Naive thymus-derived CD8-positive, alpha-beta T cell (primary cell): Measurements from ENCODE around the gene CHRM4. TPM values are rescaled to one million over a fixed set of nuclear protein-coding genes. Genes with fewer than 3 reads are reported as not detected.
A peak's percentile ranks its signal among the peaks of the same experiment; 100 is the strongest.

ENCODE experiments used
- ATAC-seq, 2 donors: fragments of 150-1000 bp; cut with Tn5 transposase in 1 of 2; sonication (Bioruptor Pico), chemical (Tn5 transposase) in 1 of 2; 1 replicate in 1 of 2; 2 replicates in 1 of 2; pipeline ENCODE4 v1.10.0; 2021; ENCODE audit warnings: mild to moderate bottlenecking in 2 of 2, moderate library complexity in 2 of 2
- POLR2A ChIA-PET: fragments of 350-600 bp; sonication (Branson Sonifier 250); formaldehyde crosslinking; loops from one replicate; lab custom pipeline; 2021; ENCODE audit warnings: antibody characterized with exemption; lab: Charles Lee
- DNase-seq, 10 donors: peaks; one replicate each; pipeline versions ENCODE4 v3.0.0 to v3.0.0-alpha.2; 2020 to 2022
- H3K27ac Mint-ChIP-seq, 10 donors: one replicate each; pipeline ENCODE4 v1.8.0; 2020 to 2022; ENCODE audit warnings: mild to moderate bottlenecking in 10 of 10, mixed read lengths in 10 of 10, moderate library complexity in 4 of 10, inconsistent platforms in 1 of 10
- H3K27me3 Mint-ChIP-seq, 5 donors: one replicate each; pipeline ENCODE4 v1.8.0; 2021 to 2022; ENCODE audit warnings: mixed read lengths in 5 of 5
- H3K36me3 Mint-ChIP-seq, 3 donors: one replicate each; pipeline ENCODE4 v1.8.0; 2020 to 2022; ENCODE audit warnings: mixed read lengths in 3 of 3, mild to moderate bottlenecking in 2 of 3, inconsistent platforms in 1 of 3
- H3K4me1 Mint-ChIP-seq, 4 donors: one replicate each; pipeline ENCODE4 v1.8.0; 2021 to 2022; ENCODE audit warnings: mixed read lengths in 4 of 4
- H3K4me3 Mint-ChIP-seq, 10 donors: one replicate each; pipeline ENCODE4 v1.8.0; 2020 to 2022; ENCODE audit warnings: mild to moderate bottlenecking in 10 of 10, mixed read lengths in 10 of 10, moderate library complexity in 6 of 10, inconsistent platforms in 1 of 10
- H3K9me3 Mint-ChIP-seq, 9 donors: one replicate each; pipeline ENCODE4 v1.8.0; 2020 to 2022; ENCODE audit warnings: mixed read lengths in 9 of 9, mild to moderate bottlenecking in 3 of 9, inconsistent platforms in 1 of 9, moderate library complexity in 1 of 9
- microRNA-seq: library from miRNA; unstranded; fragments of <30 nt; microRNA quantifications from one replicate; pipeline ENCODE4 v1.2.0, GENCODE V29; 2022; ENCODE audit warnings: borderline microRNAs expressed
- polyA plus RNA-seq, 3 donors: library from polyadenylated mRNA; unstranded; fragments of 300-500 nt; fragmentation: Illumina TruSeq; gene quantifications; one replicate each; pipeline ENCODE4 v1.2.3, GENCODE V29; 2021
- total RNA-seq, 8 experiments: library from RNA in 2 of 8; stranded (reverse) in 2 of 8; gene quantifications; one replicate each; pipeline ENCODE4 v1.2.3 and lab custom pipeline; 2021 to 2026

The CHRM4 gene
- total and polyA plus RNA-seq, 5 experiments from 2014 or later: 0.16 to 0.73 (median 0.21) TPM; not detected in 1

GRCh38 chr11:46339816-46340215, 51.8 kb downstream of the CHRM4 start:
- ATAC-seq (no peak), DNase-seq (no peak)
- peak overlapping the region in 7 of 10 donors; percentile 22 to 92 (median 58) for H3K27ac Mint-ChIP-seq
- peaks cover 0 to 9% (median 0%) of the 10 kb centered on the region in 3 donors for H3K36me3 Mint-ChIP-seq
- peak overlapping the region in 1 of 10 donors; percentile 11 for H3K4me3 Mint-ChIP-seq
- POLR2A ChIA-PET: interaction anchor here (1.3 to 1.6 kb wide), 3 partner anchors 8 to 9 kb away, joined by 5 to 8 read pairs (median 5); no protein-coding TSS in a partner anchor
- H3K4me1 Mint-ChIP-seq: peaks cover 36 to 87% (median 70%) of the 10 kb centered on the region in 4 donors
- H3K9me3 Mint-ChIP-seq: no peaks in the 10 kb centered on the region
- no peaks in the 10 kb centered on the region for H3K27me3 Mint-ChIP-seq

GRCh38 chr11:46338988-46339666, 52.4 kb downstream of the CHRM4 start:
- Mint-ChIP-seq H3K4me3 (no peak overlapping the region), H3K27me3 (no peaks in the 10 kb centered on the region), H3K27ac (peak overlapping the region in 5 of 10 donors; percentile 19 to 76 (median 48)), H3K9me3 (no peaks in the 10 kb centered on the region), H3K36me3 (peaks cover 0 to 9% (median 0%) of the 10 kb centered on the region in 3 donors), H3K4me1 (peaks cover 34 to 87% (median 70%) of the 10 kb centered on the region in 4 donors)
- ATAC-seq: no peak
- no peak for DNase-seq
- POLR2A ChIA-PET: interaction anchor here (0.6 to 1.6 kb wide), 2 partner anchors 10 to 101 kb away, joined by 5 read pairs; no protein-coding TSS in a partner anchor

DNA sequence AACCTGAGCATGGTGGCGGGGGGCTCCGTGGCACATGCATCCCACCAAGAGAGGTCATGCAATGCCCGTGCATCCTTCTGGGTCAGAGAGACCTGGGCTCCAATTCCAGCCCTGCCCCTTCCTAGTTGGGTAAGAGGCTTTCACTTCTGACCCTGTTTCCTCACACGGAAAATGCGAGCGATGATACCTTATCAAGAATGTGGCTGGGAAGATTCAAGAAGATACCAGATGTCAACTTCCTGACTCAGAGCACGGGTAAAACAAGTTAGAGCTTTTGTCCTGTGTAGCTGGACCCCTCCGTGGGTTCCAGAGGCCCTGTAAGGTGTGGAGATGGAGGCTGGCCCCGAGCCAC, 53.0 kb downstream of the CHRM4 start:
- peaks cover 0 to 9% (median 0%) of the 10 kb centered on the region in 3 donors for H3K36me3 Mint-ChIP-seq

GRCh38 chr11:46337626-46338345, 53.8 kb downstream of the CHRM4 start:
- DNase-seq (no peak), ATAC-seq (no peak)
- Mint-ChIP-seq H3K27ac (peak overlapping the region in 3 of 10 donors; percentile 22 to 70 (median 43)), H3K4me3 (peak overlapping the region in 1 of 10 donors; percentile 13), H3K36me3 (peaks cover 0 to 9% (median 0%) of the 10 kb centered on the region in 3 donors), H3K9me3 (no peaks in the 10 kb centered on the region), H3K27me3 (peaks cover 0 to 2% (median 0%) of the 10 kb centered on the region in 5 donors), H3K4me1 (peaks cover 25 to 83% (median 65%) of the 10 kb centered on the region in 4 donors)
- POLR2A ChIA-PET: interaction anchor here (0.8 kb wide), 1 partner anchor 8 kb away, joined by 5 read pairs; no protein-coding TSS in a partner anchor

More for the DNA sequence above, 53.0 kb downstream of the CHRM4 start:
- DNase-seq (no peak), ATAC-seq (no peak)
- no peaks in the 10 kb centered on the region for H3K27me3 Mint-ChIP-seq
- H3K9me3 Mint-ChIP-seq: no peaks in the 10 kb centered on the region
- peak overlapping the region in 7 of 10 donors; percentile 12 to 76 (median 33) for H3K27ac Mint-ChIP-seq
- H3K4me3 Mint-ChIP-seq: peak overlapping the region in 2 of 10 donors; percentile 15 to 22
- H3K4me1 Mint-ChIP-seq: peaks cover 29 to 87% (median 69%) of the 10 kb centered on the region in 4 donors
- POLR2A ChIA-PET: interaction anchor here (0.6 to 1.6 kb wide), 2 partner anchors 10 to 101 kb away, joined by 5 read pairs; no protein-coding TSS in a partner anchor

DNA sequence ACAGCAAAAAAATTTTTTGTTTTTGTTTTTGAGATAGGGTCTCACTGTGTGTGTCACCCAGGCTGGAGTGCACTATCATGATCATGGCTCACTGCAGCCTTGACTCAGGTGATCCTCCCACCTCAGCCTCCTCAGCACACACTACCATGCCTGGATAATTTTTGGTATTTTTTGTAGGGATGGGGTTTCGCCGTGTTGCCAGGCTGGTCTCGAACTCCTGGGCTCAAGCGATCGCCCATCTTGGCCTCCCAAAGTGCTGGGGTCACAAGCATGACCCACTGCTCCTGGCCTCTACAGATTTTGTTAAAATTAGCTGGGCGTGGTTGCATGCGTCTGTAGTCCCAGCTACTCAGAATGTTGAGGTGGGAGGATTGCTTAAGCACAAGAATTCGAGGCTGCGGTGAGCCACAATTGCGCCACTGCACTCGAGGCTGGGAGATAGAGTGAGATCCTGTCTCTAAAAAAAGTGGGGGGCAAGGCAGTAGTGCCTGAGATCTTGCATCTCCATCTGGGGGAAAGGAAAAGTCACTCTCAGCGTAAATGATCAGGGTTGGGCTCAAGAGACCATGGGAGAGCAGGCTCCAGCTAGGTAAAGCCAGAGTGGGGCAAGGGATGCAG, 54.9 kb downstream of the CHRM4 start:
- H3K9me3 Mint-ChIP-seq: no peaks in the 10 kb centered on the region
- H3K27me3 Mint-ChIP-seq: peaks cover 0 to 4% (median 0%) of the 10 kb centered on the region in 5 donors
- peaks cover 0 to 9% (median 0%) of the 10 kb centered on the region in 3 donors for H3K36me3 Mint-ChIP-seq
- DNase-seq: no peak
- ATAC-seq: no peak
- H3K4me3 Mint-ChIP-seq: peak overlapping the region in 1 of 10 donors; percentile 54
- peaks cover 20 to 80% (median 62%) of the 10 kb centered on the region in 4 donors for H3K4me1 Mint-ChIP-seq
- POLR2A ChIA-PET: interaction anchor here (0.8 to 9.1 kb wide), 2 partner anchors 9 to 12 kb away, joined by 5 to 303 read pairs; partner anchors contain the start of gene DGKZ
- H3K27ac Mint-ChIP-seq: peak overlapping the region in 7 of 10 donors; percentile 8 to 61 (median 43)

DNA sequence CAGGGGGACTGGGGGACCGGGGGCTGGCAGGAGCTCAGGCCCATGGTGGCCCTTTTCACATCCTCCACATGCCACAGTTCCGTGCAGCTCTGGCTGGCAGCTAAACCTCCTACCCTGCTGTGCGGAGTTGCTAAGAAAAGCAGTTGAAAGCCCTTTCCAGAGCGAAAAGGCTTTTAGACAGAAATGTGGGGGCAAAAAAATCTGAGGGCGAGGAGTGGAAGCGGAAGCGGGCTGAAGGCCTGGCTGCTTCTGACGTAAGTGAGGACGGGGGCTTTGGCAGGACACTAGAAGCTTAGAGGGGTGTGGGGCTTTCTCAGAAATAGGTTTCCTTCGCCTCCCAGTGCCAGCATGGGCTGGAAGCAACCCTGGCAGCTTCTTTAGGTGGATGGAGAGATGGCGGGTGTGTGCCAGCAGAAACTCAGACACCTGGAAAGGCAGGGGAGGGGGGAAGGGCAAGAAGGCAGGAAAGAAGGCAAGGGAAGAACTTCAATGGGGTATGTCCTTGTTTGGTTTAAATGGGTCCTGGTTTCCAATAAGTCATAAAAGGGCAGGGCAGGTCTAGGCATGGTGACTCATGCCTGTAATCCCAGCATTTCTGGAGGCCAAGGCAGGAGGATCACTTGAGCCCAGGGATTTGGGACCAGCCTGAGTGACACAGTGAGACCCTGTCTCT, 55.5 kb downstream of the CHRM4 start:
- Mint-ChIP-seq H3K4me3 (peak overlapping the region in 5 of 10 donors; percentile 1 to 74 (median 23)), H3K27me3 (peaks cover 0 to 7% (median 0%) of the 10 kb centered on the region in 5 donors), H3K9me3 (no peaks in the 10 kb centered on the region), H3K27ac (peak overlapping the region in 9 of 10 donors; percentile 1 to 78 (median 46)), H3K4me1 (peaks cover 16 to 80% (median 62%) of the 10 kb centered on the region in 4 donors), H3K36me3 (peaks cover 0 to 9% (median 0%) of the 10 kb centered on the region in 3 donors)
- ATAC-seq: no peak
- POLR2A ChIA-PET: interaction anchor here (9.1 kb wide), 1 partner anchor 13 kb away, joined by 303 read pairs; the partner anchor contains the start of gene DGKZ
- no peak for DNase-seq

GRCh38 chr11:46335271-46335670, 56.3 kb downstream of the CHRM4 start:
- H3K27ac Mint-ChIP-seq: peak overlapping the region in 1 of 10 donors; percentile 32
- peaks cover 23 to 82% (median 67%) of the 10 kb centered on the region in 4 donors for H3K4me1 Mint-ChIP-seq
- DNase-seq (no peak), ATAC-seq (no peak)
- peaks cover 0 to 11% (median 0%) of the 10 kb centered on the region in 5 donors for H3K27me3 Mint-ChIP-seq
- peak overlapping the region in 6 of 10 donors; percentile 18 to 88 (median 59) for H3K4me3 Mint-ChIP-seq
- POLR2A ChIA-PET: interaction anchor here (6.4 to 9.1 kb wide), 2 partner anchors 14 to 16 kb away, joined by 85 to 303 read pairs; partner anchors contain the start of gene DGKZ
- H3K36me3 Mint-ChIP-seq: peaks cover 0 to 9% (median 0%) of the 10 kb centered on the region in 3 donors
- no peaks in the 10 kb centered on the region for H3K9me3 Mint-ChIP-seq

- POLR2A ChIA-PET: interaction anchor here (6.4 to 9.1 kb wide), 2 partner anchors 15 kb away, joined by 85 to 303 read pairs; partner anchors contain the start of gene DGKZ
- DNase-seq: no peak
- ATAC-seq: no peak
- Mint-ChIP-seq H3K27ac (peak overlapping the region in 6 of 10 donors; percentile 27 to 94 (median 80)), H3K4me1 (peaks cover 28 to 82% (median 74%) of the 10 kb centered on the region in 4 donors), H3K9me3 (no peaks in the 10 kb centered on the region), H3K27me3 (peaks cover 0 to 18% (median 0%) of the 10 kb centered on the region in 5 donors), H3K4me3 (peak overlapping the region; percentile 78 to 95 (median 88)), H3K36me3 (peaks cover 0 to 9% (median 0%) of the 10 kb centered on the region in 3 donors)
Measured at GRCh38 chr11:46334211-46334610, 57.4 kb downstream of the CHRM4 start.

Small RNAs within 50 kb of the gene (microRNA-seq; reads per million reads assigned to microRNA genes)
- 1.0 reads per million for gene MIR4688

Other genes starting within 250 kb of the CHRM4 start
- gene CREB3L1, start 114.1 kb downstream of the CHRM4 start, total RNA-seq: not detected
- gene CREB3L1, start 114.1 kb downstream of the CHRM4 start, polyA plus RNA-seq: not detected
- 100 to 1,000 TPM; 234 to 243 TPM for gene DGKZ, start 44.3 kb downstream of the CHRM4 start, total RNA-seq
- 10 to 100 TPM; 47.1 to 71.0 (median 52.5) TPM for gene DGKZ, start 44.3 kb downstream of the CHRM4 start, polyA plus RNA-seq
- gene MDK, start 10.1 kb downstream of the CHRM4 start, total RNA-seq: 1 to 10 TPM; 7.2 to 8.0 TPM
- gene MDK, start 10.1 kb downstream of the CHRM4 start, polyA plus RNA-seq: under 1 TPM in 1 of 3 donors, not detected in 2; 0.52 TPM
- 10 to 100 TPM; 36.8 to 38.8 TPM for gene AMBRA1, start 202.2 kb upstream of the CHRM4 start, total RNA-seq
- gene AMBRA1, start 202.2 kb upstream of the CHRM4 start, polyA plus RNA-seq: 10 to 100 TPM in 1 of 3 donors, 1 to 10 TPM in 2; 6.1 to 16.3 (median 7.4) TPM
- gene HARBI1, start 225.5 kb upstream of the CHRM4 start, total RNA-seq: 1 to 10 TPM; 8.3 to 9.4 TPM
- 1 to 10 TPM; 5.5 to 7.7 (median 6.0) TPM for gene HARBI1, start 225.5 kb upstream of the CHRM4 start, polyA plus RNA-seq
- 10 to 100 TPM; 97.1 to 98.6 TPM for gene ATG13, start 225.8 kb upstream of the CHRM4 start, total RNA-seq
- gene ATG13, start 225.8 kb upstream of the CHRM4 start, polyA plus RNA-seq: 10 to 100 TPM; 59.6 to 77.9 (median 67.6) TPM